GM12872 (cell line): ENCODE measurements around the gene SAFB2.

Experiments used
- CTCF ChIP-seq: IDR thresholded peaks from 3 replicates; pipeline ENCODE4 v1.5.1; 2011; ENCODE audit warnings: low read depth, mild to moderate bottlenecking, low read length, moderate library complexity; ENCODE audit not compliant: insufficient read depth

The SAFB2 gene

GRCh38 chr19:5624018-5624663 lies 1.6 kb upstream of the SAFB2 start:
- TF ChIP-seq CTCF: no peak

- no peak for TF ChIP-seq CTCF
These were observed 931 bp upstream of the SAFB2 start for GRCh38 chr19:5623397-5624017.

GRCh38 chr19:5621945-5622464 lies 571 bp downstream of the SAFB2 start:
- no peak for TF ChIP-seq CTCF

- no peak for TF ChIP-seq CTCF
These were observed 1.1 kb downstream of the SAFB2 start for GRCh38 chr19:5621311-5621944.

- TF ChIP-seq CTCF: no peak
These were observed 2.6 kb downstream of the SAFB2 start for GRCh38 chr19:5619946-5620345.

GRCh38 chr19:5618591-5618990 lies 4.0 kb downstream of the SAFB2 start:
- TF ChIP-seq CTCF: no peak

GRCh38 chr19:5617080-5617479 lies 5.5 kb downstream of the SAFB2 start:
- no peak for TF ChIP-seq CTCF
